Activated CD4-positive, CD25-positive, alpha-beta regulatory T cell (primary cell): ENCODE data around the gene SOCS6.
"Not testable (repeated sequence)": the region's sequence is repeated elsewhere in the genome, so short reads cannot be mapped to it uniquely, and the experiment has no call there.

ENCODE experiments used
- DNase-seq, 4 experiments: peaks; one replicate each; lab custom pipeline; 2025; lab: John Stamatoyannopoulos, UW

SOCS6 gene, protein sequence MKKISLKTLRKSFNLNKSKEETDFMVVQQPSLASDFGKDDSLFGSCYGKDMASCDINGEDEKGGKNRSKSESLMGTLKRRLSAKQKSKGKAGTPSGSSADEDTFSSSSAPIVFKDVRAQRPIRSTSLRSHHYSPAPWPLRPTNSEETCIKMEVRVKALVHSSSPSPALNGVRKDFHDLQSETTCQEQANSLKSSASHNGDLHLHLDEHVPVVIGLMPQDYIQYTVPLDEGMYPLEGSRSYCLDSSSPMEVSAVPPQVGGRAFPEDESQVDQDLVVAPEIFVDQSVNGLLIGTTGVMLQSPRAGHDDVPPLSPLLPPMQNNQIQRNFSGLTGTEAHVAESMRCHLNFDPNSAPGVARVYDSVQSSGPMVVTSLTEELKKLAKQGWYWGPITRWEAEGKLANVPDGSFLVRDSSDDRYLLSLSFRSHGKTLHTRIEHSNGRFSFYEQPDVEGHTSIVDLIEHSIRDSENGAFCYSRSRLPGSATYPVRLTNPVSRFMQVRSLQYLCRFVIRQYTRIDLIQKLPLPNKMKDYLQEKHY

GRCh38 chr18:70288851-70289328 is at the start of gene SOCS6:
SOCS6 (plus strand) TSS chr18:70289045; CDS start chr18:70324669, 35,624 bp downstream.
- no peak for DNase-seq

DNA sequence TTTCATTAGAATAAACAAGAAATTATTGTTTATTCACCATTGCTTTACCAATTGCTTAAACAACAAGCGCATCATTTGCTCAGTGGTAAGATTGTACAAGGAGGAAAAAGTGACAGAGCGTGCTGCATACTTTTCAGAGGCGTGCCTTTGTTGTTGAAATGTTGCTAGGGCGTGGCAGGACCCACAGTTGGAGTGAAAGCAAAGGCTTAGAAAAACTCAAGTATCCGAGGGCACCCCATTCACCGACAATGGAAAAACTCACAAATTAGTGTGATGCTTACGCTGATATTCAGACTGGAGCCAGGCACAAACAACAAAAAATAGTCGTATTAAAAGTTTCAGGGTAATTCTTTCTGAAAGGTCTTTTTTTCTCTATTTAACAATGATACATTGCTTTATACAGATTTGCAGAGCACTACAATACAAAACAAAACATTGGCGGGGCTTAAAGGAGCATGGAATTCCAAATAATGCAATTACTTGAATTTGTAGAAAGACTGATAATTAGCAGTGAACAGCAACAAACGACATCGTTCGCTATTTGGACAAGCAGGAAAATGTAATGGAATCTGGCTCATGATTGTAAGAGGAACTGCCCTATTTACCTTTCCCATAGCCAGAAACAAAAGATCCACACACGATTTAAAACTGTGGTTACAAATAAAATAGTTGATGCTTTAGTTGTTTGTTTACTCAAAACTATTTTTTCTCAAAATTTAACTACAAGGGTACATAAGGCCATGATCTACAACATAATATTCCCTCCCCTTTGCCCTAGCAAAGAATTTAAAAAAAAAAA is 45.5 kb upstream of the SOCS6 start:
- no peak for DNase-seq

GRCh38 chr18:70246061-70246466 is 42.8 kb upstream of the SOCS6 start:
- DNase-seq: no peak

DNA sequence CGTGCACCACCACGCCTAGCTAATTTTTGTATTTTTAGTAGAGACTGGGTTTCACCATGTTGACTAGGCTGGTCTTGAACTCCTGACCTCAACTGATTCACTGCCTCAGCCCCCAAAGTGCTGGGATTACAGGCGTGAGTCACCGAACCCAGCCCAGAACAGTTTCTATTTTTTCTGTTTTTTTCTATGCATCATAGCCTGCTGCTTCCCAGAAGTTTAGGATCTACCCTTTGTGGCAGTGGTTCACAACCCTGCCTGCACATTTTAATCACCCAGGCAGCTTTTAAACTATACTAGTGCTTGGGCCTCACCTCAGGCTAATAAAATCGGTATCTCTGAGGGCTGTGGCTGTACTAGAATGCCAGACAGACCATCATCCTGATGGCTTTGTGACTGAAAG is 39.7 kb upstream of the SOCS6 start:
- DNase-seq: no peak

DNA sequence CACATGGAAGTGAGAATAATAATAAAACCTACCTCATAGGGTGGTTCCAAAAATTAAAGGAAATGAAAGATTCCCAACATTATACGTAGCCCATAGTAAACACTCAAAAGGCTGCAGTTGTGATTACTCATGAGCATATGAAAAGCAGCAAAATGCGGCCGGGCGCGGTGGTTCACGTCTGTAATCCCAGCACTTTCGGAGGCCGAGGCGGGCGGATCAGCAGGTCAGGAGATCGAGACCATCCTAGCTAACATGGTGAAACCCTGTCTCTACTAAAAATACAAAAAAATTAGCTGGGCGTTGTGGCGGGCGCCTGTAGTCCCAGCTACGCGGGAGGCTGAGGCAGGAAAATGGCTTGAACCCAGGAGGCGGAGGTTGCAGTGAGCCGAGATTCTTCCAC is 39.0 kb upstream of the SOCS6 start:
- not testable (repeated sequence) for DNase-seq

- DNase-seq: no peak
Measured at GRCh38 chr18:70250781-70251180, 38.1 kb upstream of the SOCS6 start.

DNA sequence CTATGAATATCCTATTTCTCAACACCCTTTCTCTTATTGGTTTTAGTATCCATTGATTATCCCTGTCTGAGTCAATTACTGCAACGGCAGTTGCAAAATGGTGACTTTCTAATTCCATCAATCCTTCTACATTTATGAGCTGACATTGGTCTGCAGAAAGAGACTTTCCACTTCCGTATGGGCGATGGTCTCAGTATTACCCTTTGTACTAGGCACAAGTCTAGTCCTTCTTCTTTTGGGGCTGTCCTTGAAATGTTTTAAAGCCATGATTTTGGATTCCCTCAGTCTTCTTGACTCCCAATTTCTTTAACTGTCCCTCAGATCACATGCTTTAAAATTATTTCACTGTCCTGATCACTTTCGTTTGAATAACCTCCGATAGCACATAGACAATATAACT is 32.7 kb upstream of the SOCS6 start:
- no peak for DNase-seq

DNA sequence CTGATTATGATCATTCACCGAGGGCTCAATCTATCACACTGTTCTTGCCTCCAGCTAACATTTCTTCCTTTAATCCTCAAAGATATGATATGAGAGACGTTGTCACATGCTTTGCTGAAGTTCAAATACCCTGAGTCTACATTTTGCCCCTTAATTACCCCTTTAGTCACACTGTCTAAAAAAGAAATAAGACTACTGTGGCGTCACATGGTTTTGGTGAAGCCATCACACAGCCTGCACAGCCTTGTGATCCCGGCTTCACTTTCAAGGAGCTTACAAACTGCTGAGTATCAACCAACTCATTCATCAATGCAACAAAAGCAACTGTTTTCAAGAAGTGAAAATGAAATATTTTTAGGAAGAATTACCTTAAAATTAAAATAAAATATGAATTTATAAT is 31.9 kb upstream of the SOCS6 start:
- DNase-seq: no peak

- no peak for DNase-seq
Measured at GRCh38 chr18:70258243-70258642, 30.6 kb upstream of the SOCS6 start.

- no peak for DNase-seq
Measured at GRCh38 chr18:70260683-70261082, 28.2 kb upstream of the SOCS6 start.

DNA sequence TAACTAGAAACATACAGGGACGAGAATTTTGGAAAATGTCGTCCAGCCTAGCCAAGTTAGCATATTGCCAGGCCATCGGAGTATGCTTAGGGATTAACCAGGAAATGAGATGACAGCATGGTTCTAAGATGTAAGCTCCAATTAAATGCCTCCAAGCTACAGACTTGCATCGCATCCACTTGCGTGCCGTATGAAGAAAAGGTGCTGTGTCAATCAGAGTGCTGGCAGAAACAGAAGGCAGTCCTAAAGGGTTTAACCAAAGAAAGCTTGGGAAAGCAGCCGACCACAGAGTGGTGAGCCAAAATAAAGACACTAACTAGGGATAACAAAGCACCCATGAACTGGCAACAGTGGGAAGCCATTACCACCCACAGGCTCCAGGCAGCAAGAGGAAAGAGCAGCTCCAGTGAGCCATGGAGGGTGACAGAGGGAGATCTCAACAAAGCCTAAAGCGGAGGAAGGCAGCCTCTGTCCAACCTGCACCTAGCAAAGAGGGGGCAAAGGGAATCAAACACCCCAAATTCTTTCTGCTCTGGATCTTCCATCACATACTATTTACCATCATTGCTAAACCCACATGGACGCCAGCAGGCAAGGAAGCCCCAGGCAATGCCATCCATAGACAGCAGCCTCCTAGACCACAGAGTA is 27.6 kb upstream of the SOCS6 start:
- no peak for DNase-seq

- no peak for DNase-seq
Measured at GRCh38 chr18:70263336-70263735, 25.5 kb upstream of the SOCS6 start.

- DNase-seq: no peak
Measured at GRCh38 chr18:70271742-70272141, 17.1 kb upstream of the SOCS6 start.

- DNase-seq: no peak
Measured at GRCh38 chr18:70273021-70273420, 15.8 kb upstream of the SOCS6 start.

- no peak for DNase-seq
Measured at GRCh38 chr18:70276416-70277191, 12.2 kb upstream of the SOCS6 start.

DNA sequence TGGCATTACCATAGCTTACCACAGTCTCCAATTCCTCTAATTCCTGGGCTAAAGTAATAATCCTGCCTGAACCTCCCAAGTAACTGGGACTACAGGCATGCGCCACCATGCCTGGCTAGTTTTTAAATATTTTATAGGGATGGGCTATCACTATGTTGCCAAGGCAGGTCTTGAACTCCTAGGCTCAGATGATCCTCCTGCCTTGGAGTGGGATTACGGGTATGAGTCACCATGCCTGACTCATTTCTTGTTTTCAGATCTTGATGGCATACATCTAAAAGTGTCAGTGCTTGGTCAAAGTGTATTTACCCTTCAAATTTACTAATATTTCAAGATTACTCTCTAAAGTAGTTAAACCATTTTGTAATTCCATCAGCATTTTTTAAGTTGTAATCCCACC is 9.4 kb upstream of the SOCS6 start:
- no peak for DNase-seq

DNA sequence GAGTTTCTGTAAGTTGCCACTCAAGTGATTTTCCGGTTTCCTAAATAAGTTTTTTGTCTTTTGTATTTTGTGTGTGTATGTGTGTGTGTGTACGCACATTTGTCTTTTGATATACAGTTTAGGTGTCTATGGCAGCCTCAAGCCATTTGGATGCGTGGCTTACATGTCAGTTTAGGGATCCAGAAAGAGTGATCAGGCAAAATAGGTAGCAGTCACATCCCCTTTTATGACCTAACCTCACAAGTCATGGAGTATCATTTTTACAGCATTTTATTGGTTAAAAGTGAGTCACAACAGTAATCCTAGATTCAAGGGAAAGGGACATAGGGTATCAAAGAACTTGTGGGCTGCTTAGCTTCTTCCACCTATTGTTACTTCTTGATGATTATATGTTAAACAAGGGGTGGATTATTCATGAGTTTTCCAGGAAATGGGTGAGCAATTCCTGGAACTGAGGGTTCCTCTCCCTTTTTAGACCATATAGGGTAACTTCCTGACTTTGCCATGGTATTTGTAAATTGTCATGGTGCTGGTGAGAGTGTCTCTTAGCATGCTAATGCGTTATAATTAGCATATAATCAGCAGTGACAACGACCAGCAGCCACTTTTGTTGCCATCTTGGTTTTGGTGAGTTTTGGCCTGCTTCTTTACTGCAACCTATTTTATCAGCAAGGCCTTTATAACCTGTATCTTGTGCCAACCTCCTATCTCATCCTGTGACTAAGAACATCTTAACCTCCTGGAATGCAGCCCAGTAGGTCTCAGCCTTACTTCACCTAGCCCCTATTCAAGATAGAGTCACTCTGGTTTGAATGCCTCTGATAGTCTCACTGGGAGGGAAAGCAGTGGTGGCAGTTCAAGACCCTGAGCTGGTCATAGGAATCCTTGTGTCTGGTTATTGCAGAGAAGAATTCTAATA is 8.6 kb upstream of the SOCS6 start:
- DNase-seq: no peak

DNA sequence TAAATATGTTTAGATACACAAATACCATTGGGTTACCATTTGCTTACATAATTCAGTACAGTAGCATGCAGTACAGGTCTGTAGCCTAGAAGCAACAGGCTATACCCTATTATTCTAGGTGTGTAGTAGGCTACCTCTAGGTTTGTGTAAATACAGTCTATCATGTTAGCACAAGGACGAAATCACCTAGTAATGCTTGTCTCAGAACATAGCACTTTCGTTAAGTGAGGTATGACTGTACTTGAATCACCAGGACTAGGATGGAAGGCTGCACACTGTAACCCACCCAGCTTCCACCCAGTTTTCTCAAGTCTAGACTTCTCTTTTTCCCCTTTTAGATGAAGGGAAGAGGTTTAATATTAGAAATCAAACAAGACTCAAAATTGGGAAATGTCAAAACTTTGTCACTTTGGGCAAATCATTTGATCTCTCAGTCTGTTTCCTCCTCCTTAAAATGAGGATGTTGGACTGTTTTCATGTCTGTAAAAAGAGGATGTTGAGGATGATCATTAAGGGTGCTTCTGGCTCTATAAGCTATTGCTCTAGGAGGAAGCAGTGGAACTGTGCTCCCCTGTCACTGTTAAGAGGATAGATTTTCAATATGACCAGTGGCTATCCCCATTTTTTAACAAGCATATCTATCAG is 3.7 kb upstream of the SOCS6 start:
- no peak for DNase-seq

- no peak for DNase-seq
Measured at GRCh38 chr18:70287731-70288130, 1.1 kb upstream of the SOCS6 start.
